ENCODE results near the gene NHEJ1. TPM values are rescaled to one million over a fixed set of nuclear protein-coding genes. Genes with fewer than 3 reads are reported as not detected.

The NHEJ1 gene
- total and polyA plus RNA-seq, 9 of the 15 experiments (the other 6 are each of a cell fraction or from before 2014, with no cell fraction given) = 9.0 to 23.7 (median 13.9) TPM

DNA sequence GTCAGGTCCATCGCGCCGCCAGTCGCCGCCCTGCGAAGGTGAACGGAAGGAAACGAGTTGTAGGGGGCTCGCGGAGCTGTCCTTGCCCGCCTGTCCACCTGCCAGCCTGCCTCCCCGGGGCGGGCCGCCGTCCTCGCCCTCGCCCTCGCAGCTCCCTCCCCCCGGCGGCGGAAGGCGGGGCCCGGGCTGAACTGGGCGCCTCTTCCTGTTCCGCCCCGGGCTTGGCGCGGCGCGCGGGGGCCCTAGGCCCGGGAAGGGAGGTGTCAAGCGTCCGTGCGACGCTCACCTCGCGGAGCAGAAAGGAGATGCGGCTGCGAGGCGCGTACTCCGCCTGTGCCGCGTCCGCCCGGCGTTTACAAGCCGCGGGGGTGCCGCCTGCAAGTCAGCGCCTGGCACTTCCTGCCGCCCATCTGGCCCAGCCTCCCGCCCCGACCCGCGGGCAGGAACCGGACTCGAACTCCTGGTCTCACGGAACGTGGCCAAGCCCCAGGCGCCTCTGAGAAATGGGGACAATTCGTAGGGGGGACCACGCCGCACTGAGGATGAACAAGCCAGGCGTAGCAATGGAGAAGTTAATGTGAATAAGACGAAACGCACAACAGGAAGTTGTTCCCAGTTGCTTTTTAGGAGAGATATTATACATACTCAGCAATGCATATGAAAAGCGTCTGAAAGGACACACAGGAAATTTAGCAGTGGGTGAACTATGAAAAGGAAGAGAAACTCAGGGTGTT lies 16.4 kb upstream of the NHEJ1 start, which contains the start of gene CNPPD1 (continued):
- TF ChIP-seq, protein P1, sequence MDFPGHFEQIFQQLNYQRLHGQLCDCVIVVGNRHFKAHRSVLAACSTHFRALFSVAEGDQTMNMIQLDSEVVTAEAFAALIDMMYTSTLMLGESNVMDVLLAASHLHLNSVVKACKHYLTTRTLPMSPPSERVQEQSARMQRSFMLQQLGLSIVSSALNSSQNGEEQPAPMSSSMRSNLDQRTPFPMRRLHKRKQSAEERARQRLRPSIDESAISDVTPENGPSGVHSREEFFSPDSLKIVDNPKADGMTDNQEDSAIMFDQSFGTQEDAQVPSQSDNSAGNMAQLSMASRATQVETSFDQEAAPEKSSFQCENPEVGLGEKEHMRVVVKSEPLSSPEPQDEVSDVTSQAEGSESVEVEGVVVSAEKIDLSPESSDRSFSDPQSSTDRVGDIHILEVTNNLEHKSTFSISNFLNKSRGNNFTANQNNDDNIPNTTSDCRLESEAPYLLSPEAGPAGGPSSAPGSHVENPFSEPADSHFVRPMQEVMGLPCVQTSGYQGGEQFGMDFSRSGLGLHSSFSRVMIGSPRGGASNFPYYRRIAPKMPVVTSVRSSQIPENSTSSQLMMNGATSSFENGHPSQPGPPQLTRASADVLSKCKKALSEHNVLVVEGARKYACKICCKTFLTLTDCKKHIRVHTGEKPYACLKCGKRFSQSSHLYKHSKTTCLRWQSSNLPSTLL (IDR thresholded peaks at IDR 0.05) = no peak
- TF ChIP-seq, protein P2, sequence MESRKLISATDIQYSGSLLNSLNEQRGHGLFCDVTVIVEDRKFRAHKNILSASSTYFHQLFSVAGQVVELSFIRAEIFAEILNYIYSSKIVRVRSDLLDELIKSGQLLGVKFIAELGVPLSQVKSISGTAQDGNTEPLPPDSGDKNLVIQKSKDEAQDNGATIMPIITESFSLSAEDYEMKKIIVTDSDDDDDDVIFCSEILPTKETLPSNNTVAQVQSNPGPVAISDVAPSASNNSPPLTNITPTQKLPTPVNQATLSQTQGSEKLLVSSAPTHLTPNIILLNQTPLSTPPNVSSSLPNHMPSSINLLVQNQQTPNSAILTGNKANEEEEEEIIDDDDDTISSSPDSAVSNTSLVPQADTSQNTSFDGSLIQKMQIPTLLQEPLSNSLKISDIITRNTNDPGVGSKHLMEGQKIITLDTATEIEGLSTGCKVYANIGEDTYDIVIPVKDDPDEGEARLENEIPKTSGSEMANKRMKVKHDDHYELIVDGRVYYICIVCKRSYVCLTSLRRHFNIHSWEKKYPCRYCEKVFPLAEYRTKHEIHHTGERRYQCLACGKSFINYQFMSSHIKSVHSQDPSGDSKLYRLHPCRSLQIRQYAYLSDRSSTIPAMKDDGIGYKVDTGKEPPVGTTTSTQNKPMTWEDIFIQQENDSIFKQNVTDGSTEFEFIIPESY (CRISPR knock-in tag; IDR thresholded peaks at IDR 0.05) = no peak
- no peak for TF ChIP-seq POLR3G (IDR thresholded peaks at IDR 0.05; ENCODE audit: extremely low read depth, insufficient read length, insufficient replicate concordance)
- no peak for TF ChIP-seq ZNF253 (CRISPR knock-in tag; conservative IDR thresholded peaks at IDR 0.05)
- no peak for TF ChIP-seq PYGO2 (tag; IDR thresholded peaks at IDR 0.05)
- no peak for TF ChIP-seq ZC3H11A (IDR thresholded peaks at IDR 0.05; ENCODE audit: low read depth, low read length)
- TF ChIP-seq, protein P3, sequence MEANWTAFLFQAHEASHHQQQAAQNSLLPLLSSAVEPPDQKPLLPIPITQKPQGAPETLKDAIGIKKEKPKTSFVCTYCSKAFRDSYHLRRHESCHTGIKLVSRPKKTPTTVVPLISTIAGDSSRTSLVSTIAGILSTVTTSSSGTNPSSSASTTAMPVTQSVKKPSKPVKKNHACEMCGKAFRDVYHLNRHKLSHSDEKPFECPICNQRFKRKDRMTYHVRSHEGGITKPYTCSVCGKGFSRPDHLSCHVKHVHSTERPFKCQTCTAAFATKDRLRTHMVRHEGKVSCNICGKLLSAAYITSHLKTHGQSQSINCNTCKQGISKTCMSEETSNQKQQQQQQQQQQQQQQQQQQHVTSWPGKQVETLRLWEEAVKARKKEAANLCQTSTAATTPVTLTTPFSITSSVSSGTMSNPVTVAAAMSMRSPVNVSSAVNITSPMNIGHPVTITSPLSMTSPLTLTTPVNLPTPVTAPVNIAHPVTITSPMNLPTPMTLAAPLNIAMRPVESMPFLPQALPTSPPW (CRISPR knock-in tag; IDR thresholded peaks at IDR 0.05) = peak; percentile 97
- no peak for TF ChIP-seq KDM5B (IDR thresholded peaks at IDR 0.05; ENCODE audit: insufficient replicate concordance, low read depth, low read length)
- TF ChIP-seq NCOA2 (IDR thresholded peaks at IDR 0.05; ENCODE audit: partially characterized antibody in 2 of 2) = no peak
- no peak for TF ChIP-seq ZNF384 (IDR thresholded peaks at IDR 0.05; ENCODE audit: low read depth, low read length)
- TF ChIP-seq EP300 (IDR thresholded peaks at IDR 0.05; ENCODE audit: low read length) = no peak
- no peak for TF ChIP-seq PTTG1 (tag; IDR thresholded peaks at IDR 0.05; ENCODE audit: low read depth)
- no peak for TF ChIP-seq ZNF239 (CRISPR knock-in tag; IDR thresholded peaks at IDR 0.05)
- TF ChIP-seq, protein P4, sequence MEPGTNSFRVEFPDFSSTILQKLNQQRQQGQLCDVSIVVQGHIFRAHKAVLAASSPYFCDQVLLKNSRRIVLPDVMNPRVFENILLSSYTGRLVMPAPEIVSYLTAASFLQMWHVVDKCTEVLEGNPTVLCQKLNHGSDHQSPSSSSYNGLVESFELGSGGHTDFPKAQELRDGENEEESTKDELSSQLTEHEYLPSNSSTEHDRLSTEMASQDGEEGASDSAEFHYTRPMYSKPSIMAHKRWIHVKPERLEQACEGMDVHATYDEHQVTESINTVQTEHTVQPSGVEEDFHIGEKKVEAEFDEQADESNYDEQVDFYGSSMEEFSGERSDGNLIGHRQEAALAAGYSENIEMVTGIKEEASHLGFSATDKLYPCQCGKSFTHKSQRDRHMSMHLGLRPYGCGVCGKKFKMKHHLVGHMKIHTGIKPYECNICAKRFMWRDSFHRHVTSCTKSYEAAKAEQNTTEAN (CRISPR knock-in tag; IDR thresholded peaks at IDR 0.05) = no peak
- TF ChIP-seq EWSR1 (IDR thresholded peaks at IDR 0.05; ENCODE audit: borderline replicate concordance, low read depth, partially characterized antibody) = no peak
- TF ChIP-seq TGIF2 (CRISPR knock-in tag; IDR thresholded peaks at IDR 0.05) = no peak
- no peak for TF ChIP-seq RAD51 (IDR thresholded peaks at IDR 0.05; ENCODE audit: borderline replicate concordance, low read depth)
- TF ChIP-seq, protein P5, sequence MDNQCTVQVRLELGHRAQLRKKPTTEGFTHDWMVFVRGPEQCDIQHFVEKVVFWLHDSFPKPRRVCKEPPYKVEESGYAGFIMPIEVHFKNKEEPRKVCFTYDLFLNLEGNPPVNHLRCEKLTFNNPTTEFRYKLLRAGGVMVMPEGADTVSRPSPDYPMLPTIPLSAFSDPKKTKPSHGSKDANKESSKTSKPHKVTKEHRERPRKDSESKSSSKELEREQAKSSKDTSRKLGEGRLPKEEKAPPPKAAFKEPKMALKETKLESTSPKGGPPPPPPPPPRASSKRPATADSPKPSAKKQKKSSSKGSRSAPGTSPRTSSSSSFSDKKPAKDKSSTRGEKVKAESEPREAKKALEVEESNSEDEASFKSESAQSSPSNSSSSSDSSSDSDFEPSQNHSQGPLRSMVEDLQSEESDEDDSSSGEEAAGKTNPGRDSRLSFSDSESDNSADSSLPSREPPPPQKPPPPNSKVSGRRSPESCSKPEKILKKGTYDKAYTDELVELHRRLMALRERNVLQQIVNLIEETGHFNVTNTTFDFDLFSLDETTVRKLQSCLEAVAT (IDR thresholded peaks at IDR 0.05) = no peak

Data from K562 (cell line).